GM18867 (cell line): Measurements from ENCODE around the gene DHRS1.

Source experiments
- ATAC-seq: cut with Tn5 transposase; IDR thresholded peaks from one replicate; pipeline ENCODE4 v1.9.1; 2021; ENCODE audit warnings: mild to moderate bottlenecking, moderate library complexity; ENCODE audit not compliant: unreplicated experiment

DHRS1 gene

DNA sequence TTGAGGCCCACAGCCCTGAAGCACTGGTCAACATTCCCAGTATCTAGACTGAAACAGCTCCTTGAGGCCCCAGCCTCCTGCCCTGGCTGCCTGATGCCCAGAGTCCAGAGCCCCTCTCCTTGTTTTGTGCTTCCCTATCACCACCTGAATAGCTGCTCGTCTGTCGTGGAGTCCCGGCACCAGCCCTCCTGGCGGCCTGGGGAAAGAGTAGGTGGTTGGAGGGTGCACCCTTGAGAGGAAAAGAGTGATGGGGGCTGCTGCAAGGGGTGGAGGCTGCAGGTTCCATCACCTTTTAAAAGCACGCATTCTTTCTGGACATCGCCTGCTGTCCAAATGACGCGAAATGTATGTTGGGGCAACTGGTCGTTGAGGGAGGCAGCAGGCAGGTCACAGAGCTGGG, 31.4 kb downstream of the DHRS1 start:
- ATAC-seq, result no peak

DNA sequence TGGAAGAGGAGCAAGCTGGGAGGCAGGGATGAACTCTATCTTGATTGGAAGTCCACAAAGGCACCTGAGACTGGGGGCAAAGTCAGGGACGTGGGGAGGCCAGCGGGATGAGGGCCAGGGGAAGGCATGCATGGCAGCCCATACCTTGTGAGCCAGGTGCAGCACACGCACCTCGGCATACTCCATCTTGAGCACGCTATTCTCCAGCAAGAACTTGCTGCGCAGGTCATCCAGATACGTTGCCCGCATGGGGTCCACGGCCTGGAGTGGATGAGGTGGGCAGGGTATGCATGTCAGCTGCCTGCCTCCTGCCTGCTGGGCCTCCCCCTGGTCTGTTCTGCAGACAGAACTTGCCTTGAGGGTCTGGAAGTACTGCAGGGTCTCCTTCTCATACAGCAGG, 32.1 kb downstream of the DHRS1 start:
- no peak for ATAC-seq

- no peak for ATAC-seq
These were observed 33.0 kb downstream of the DHRS1 start for GRCh38 chr14:24266344-24267244.

DNA sequence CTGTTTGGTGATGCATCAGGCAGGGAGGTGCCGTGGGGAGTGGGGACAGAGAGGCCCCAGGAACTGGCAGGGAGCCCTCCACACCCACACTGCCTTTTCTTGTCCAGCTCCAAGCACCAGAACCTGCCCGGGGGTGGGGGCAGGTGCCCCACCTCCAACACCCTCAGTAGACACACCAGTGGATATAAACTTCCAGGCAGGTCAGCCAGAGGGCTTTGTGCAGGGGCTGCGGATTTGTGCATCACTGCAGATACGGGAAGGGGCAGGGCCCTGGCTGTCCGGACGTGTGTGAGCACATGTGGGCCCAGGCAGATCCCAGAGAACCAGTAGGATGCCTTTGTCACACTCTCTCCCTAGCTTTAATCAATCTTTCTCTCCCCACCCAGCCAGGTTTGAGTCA, 35.3 kb downstream of the DHRS1 start:
- no peak for ATAC-seq

- ATAC-seq, result no peak
These were observed 35.7 kb downstream of the DHRS1 start for GRCh38 chr14:24263848-24264247.

DNA sequence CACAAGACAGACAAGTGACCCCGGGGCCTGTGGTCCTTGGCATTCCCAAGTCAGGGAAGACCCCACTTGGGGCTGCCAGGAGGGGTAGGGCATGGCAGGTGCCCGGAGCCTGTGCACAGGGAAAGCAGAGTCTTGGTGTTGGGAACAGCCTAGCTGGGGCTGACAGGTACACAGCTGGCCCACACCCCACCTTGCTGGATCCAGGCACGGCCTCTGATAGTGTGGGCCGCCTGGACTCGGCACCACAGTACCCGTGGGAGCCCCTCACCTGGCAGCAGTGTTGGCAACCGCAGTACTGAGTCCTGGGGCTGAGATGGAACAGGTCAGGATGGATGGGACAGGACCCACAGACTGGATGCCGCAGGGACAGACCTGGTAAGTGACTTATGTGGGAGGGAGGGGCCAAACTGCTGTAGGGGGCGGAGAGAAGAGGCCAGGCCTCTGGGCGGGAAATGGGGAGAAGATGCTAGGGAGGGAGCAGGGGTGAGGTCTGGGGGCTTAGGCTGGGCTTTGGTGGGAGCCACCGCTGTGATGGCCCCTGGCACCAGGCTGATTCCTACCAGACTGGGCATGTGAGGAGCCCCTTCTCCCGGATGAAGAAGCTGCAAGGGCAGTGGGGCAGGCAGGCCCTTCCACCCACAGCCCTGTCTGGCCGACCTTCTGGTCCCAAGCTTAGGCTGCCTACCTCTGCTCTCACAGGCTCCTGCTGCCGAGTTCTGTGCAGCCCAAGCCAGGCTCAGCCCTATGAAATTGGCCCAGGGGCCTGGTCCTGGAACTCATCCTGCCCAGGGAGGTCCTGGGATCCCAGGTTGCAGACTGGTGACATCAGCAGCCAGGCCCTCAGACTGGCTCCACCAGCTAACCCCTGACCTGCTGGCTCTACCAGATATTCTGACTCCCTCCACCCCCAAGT, 36.5 kb downstream of the DHRS1 start, which contains the start of gene TGM1:
TSS of gene TGM1 (minus strand) at position 357 of the 913 bp plus-strand sequence. CDS start 825 bp downstream, outside the sequence.
- ATAC-seq, result no peak

- no peak for ATAC-seq
These were observed 37.6 kb downstream of the DHRS1 start for GRCh38 chr14:24261969-24262327.

GRCh38 chr14:24261256-24261968, 38.2 kb downstream of the DHRS1 start:
- no peak for ATAC-seq

DNA sequence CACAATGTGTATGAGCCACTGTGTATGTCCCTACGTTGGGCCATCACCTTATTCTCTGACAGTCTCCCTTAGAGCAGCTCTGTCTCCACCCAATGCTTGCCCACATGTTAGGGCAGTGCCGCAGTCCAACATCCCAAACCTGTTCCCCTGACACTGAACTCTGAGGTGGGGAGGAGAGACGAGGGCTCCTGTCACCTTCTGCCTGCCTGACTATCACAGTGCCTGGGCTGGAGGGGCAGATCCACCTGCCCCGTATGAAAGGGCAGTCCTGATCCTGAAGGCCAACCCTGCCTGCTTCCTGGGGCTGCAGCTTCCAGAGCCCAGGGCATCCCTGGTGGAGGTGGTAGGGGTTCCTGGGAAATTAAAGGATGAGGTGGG, 38.8 kb downstream of the DHRS1 start:
- no peak for ATAC-seq

GRCh38 chr14:24260026-24260779, 39.4 kb downstream of the DHRS1 start:
- ATAC-seq, result no peak

- no peak for ATAC-seq
These were observed 40.1 kb downstream of the DHRS1 start for GRCh38 chr14:24259282-24260025.

DNA sequence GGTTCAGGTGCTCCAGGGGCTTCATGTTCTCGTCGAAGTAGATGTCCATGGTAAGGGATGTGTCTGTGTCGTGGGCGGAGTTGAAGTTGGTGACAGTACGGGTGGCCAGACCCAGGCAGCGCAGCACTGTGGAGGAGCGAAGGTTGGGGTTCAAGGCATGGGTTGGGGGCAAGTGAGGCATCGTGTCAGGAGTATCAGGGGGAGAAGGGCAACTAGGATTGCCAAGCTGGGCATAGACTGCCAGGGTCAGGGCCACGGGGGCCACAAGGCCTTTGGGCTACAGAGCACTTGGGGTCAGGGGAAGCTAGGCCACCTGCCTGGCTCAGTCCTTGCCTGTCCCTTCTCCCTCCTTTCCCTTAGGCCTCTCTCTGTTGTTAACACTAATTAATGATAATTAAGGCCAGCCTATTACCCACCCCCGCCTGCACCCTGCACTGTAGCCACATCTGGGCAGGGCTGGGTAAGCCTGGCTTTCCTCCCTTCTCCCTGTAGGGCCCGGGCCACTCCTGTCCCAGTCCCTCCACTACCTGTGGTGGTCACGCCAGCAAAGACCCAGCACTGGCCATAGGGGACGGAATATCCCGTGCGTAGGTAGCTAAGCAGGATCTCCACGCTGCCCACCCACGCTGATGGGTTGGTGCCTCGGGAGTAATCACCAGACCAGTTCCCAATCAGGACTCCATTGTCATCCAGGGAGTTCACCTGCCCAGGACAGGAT, 40.9 kb downstream of the DHRS1 start:
- ATAC-seq, result no peak

DNA sequence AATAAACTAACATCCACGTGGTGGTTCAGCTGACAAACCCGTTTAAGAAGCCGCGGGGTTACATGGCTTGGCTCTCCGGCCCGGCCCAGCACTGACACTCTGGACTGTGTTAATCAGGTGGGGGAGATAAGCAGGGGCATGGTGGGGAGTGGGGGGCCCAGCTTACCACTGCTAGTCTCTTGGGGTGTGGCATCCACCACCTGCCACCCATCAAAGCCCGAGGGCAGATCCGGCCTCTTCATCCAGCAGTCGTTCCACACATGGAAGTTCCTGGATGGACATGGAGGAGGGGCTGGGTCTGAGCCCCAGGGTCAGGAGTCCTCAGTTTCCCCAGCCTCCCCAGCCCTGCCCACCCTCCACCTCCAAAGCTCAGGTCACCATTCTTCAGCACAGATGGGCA, 41.5 kb downstream of the DHRS1 start:
- ATAC-seq, result no peak

- no peak for ATAC-seq
These were observed 42.6 kb downstream of the DHRS1 start for GRCh38 chr14:24256960-24257359.

GRCh38 chr14:24255931-24256711, 43.5 kb downstream of the DHRS1 start:
- no peak for ATAC-seq

DNA sequence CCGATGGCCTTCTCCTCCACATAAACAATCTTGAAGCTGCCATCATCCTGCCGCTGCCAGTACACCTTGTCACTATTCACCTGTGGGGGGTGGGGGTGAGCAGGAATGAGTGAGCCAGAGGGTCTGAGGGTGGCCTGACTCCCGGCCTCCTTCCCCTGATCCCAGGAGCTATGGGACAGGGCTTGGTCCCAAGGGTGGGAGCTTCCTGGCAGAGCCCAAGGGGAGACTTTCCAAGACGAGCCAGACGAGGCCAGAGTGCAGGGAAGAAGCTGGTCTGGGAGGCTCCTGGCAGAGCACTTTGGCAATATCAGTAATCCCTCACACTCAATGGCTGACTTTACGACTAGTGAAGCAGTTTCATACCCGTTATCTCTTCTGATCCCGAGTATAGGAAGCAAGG, 44.1 kb downstream of the DHRS1 start:
- no peak for ATAC-seq

DNA sequence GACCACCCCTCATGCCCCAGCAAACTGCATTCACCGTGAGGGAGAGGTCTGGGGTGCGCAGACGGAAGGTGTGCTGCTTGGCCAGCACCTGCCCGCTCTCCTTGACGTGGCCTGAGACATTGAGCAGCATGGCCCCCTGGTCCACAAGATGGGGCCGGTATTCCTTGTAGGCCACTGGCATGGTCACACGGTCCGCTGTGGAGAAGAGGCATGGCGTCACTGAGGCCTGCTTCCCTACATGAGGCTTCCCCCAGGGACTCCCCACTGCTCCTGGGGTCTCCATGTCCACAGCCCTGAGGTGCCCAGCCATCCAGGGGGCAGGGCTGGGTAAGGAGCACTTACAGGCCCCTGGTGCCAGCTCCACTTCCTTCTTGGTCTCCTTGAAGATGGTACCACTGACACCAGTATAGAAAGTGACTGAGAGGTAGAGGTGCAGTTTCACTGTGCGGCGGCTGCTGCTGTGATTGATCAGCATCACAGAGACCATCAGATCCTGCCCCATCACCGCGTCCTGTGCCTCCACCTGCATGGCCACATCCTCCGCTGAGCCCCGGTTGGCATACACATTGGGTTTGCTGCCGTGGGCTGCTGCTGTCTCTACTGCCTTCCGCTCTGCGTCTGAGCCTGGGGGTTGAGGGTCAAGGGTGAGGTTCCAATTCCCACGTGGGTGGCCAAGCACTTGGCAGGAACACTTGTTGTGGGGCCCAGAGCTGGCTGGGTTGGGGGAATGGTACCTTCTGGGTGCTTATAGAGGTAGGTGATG, 44.8 kb downstream of the DHRS1 start:
- ATAC-seq, result no peak

GRCh38 chr14:24253936-24254335, 45.6 kb downstream of the DHRS1 start:
- no peak for ATAC-seq
